Neuronal stem cell (in vitro differentiated cells): ENCODE measurements around the gene CCDC86.
A peak's percentile ranks its signal among the peaks of the same experiment; 100 is the strongest.

ENCODE experiments used
- DNase-seq: peaks from one replicate; pipeline ENCODE4 v3.0.0-alpha.2; 2013; ENCODE audit warnings: low spot score
- H2AFZ ChIP-seq: one replicate; pipeline ENCODE4 v1.6.1; 2013; ENCODE audit warnings: mild to moderate bottlenecking, low read length, inconsistent platforms
- H2AK5ac ChIP-seq: 2 replicates; pipeline ENCODE4 v1.6.1; 2013; ENCODE audit warnings: low read depth, mild to moderate bottlenecking, inconsistent platforms, low read length, moderate library complexity, mixed read lengths
- H2BK120ac ChIP-seq: 2 replicates; pipeline ENCODE4 v1.6.1; 2013; ENCODE audit warnings: low read depth, mild to moderate bottlenecking, inconsistent platforms, low read length, moderate library complexity, mixed read lengths
- H2BK12ac ChIP-seq: one replicate; pipeline ENCODE4 v1.6.1; 2013; ENCODE audit warnings: low read length, inconsistent platforms
- H2BK15ac ChIP-seq: 2 replicates; pipeline ENCODE4 v1.6.1; 2013; ENCODE audit warnings: mild to moderate bottlenecking, low read length, inconsistent platforms, mixed read lengths
- H2BK5ac ChIP-seq: one replicate; pipeline ENCODE4 v1.6.1; 2013; ENCODE audit warnings: inconsistent platforms, mild to moderate bottlenecking, low read length, moderate library complexity
- H3K14ac ChIP-seq: one replicate; pipeline ENCODE4 v1.6.1; 2013; ENCODE audit warnings: low read length, inconsistent platforms
- H3K18ac ChIP-seq: 2 replicates; pipeline ENCODE4 v1.6.1; 2013; ENCODE audit warnings: low read length, inconsistent platforms
- H3K23ac ChIP-seq: 2 replicates; pipeline ENCODE4 v1.6.1; 2013; ENCODE audit warnings: low read depth, mild to moderate bottlenecking, mixed read lengths, low read length, inconsistent platforms; ENCODE audit not compliant: poor library complexity
- H3K27ac ChIP-seq: replicated peaks from 3 replicates; pipeline ENCODE4 v1.5.1; 2013; ENCODE audit warnings: low read length, inconsistent platforms
- H3K27me3 ChIP-seq, 3 experiments: 2 replicates each; pipeline ENCODE4 v1.6.1; 2013; ENCODE audit warnings: low read length in 3 of 3, mild to moderate bottlenecking in 2 of 3, inconsistent platforms in 1 of 3, low read depth in 1 of 3, mixed read lengths in 1 of 3, moderate library complexity in 1 of 3; ENCODE audit not compliant: control insufficient read depth in 3 of 3, insufficient read depth in 3 of 3
- H3K36me3 ChIP-seq, 2 donors: replicated peaks in 1 of 2; 2 replicates each; pipeline ENCODE4 v1.6.1; 2013; ENCODE audit warnings: low read length in 2 of 2; ENCODE audit not compliant: control insufficient read depth in 2 of 2, insufficient read depth in 2 of 2
- H3K4ac ChIP-seq: 2 replicates; pipeline ENCODE4 v1.6.1; 2013; ENCODE audit warnings: inconsistent platforms, mild to moderate bottlenecking, low read length, moderate library complexity
- H3K4me1 ChIP-seq, 2 donors: 1 replicate in 1 of 2; 2 replicates in 1 of 2; pipeline ENCODE4 v1.6.1; 2013; ENCODE audit warnings: low read length in 2 of 2, low read depth in 1 of 2; ENCODE audit not compliant: control insufficient read depth in 2 of 2, insufficient read depth in 1 of 2
- H3K4me2 ChIP-seq: one replicate; pipeline ENCODE4 v1.6.1; 2013; ENCODE audit warnings: mild to moderate bottlenecking, low read length, inconsistent platforms; ENCODE audit not compliant: insufficient read depth, poor library complexity, severe bottlenecking
- H3K4me3 ChIP-seq, 2 donors: 2 replicates each; pipeline ENCODE4 v1.5.1; 2013; ENCODE audit warnings: low read length in 2 of 2, mild to moderate bottlenecking in 2 of 2, inconsistent platforms in 1 of 2, moderate library complexity in 1 of 2
- H3K79me1 ChIP-seq: one replicate; pipeline ENCODE4 v1.6.1; 2013; ENCODE audit warnings: low read depth, mild to moderate bottlenecking, inconsistent platforms, low read length, moderate library complexity
- H3K9ac ChIP-seq: one replicate; pipeline ENCODE4 v1.6.1; 2013; ENCODE audit warnings: mild to moderate bottlenecking, low read depth, low read length, inconsistent platforms; ENCODE audit not compliant: poor library complexity
- H3K9me3 ChIP-seq, 2 donors: replicated peaks in 1 of 2; 2 replicates each; pipeline versions ENCODE3 to v1.6.1; 2013; ENCODE audit warnings: low read length in 2 of 2, mild to moderate bottlenecking in 2 of 2, inconsistent platforms in 1 of 2, low read depth in 1 of 2, mixed read lengths in 1 of 2, moderate library complexity in 1 of 2; ENCODE audit not compliant: control insufficient read depth in 2 of 2, insufficient read depth in 1 of 2
- H4K8ac ChIP-seq: one replicate; pipeline ENCODE4 v1.6.1; 2013; ENCODE audit warnings: low read depth, mild to moderate bottlenecking, inconsistent platforms, low read length, moderate library complexity
- H4K91ac ChIP-seq: one replicate; pipeline ENCODE4 v1.6.1; 2013; ENCODE audit warnings: low read length, low read depth, mild to moderate bottlenecking, inconsistent platforms; ENCODE audit not compliant: poor library complexity
- WGBS, 2 donors: extraction: QIAGEN DNeasy Blood & Tissue Kit; methylation state at CpG; one replicate each; pipeline ENCODE4 v1.1.7; 2013; ENCODE audit warnings: missing lambda C conversion rate in 2 of 2, mixed read lengths in 1 of 2; ENCODE audit not compliant: insufficient read length in 2 of 2, insufficient replicate concordance in 1 of 2; ENCODE audit errors: extremely low coverage in 2 of 2; 5-methylcytosine and 5-hydroxymethylcytosine counted together

CCDC86 gene

GRCh38 chr11:60798631-60799030, 43.3 kb upstream of the CCDC86 start:
- Histone ChIP-seq H2BK12ac (peak overlapping the region; percentile 22), H3K4me1 (no peaks in the 10 kb centered on the region), H3K23ac (no peak overlapping the region), H4K91ac (no peak overlapping the region), H3K9me3 (peaks cover 0 to 3% of the 10 kb centered on the region in 2 donors), H2AFZ (no peak overlapping the region), H3K4ac (no peak overlapping the region), H3K9ac (no peak overlapping the region), H4K8ac (no peak overlapping the region), H3K4me2 (no peak overlapping the region), H3K14ac (no peak overlapping the region), H3K27ac (no peak overlapping the region), H3K79me1 (no peaks in the 10 kb centered on the region), H3K18ac (peak overlapping the region; percentile 66), H2BK5ac (no peak overlapping the region), H3K36me3 (no peaks in the 10 kb centered on the region), H3K4me3 (no peak overlapping the region), H2AK5ac (peak overlapping the region; percentile 62), H2BK120ac (no peak overlapping the region), H2BK15ac (no peak overlapping the region), H3K27me3 (no peaks in the 10 kb centered on the region)
- WGBS, 2 donors: no CpG with 5 or more reads among the region's 3 CpGs
- DNase-seq: no peak

GRCh38 chr11:60801194-60801593, 40.7 kb upstream of the CCDC86 start:
- no CpG with 5 or more reads among the region's 10 CpGs for WGBS, 2 donors
- H3K4ac ChIP-seq: no peak overlapping the region
- H3K4me1 ChIP-seq: no peaks in the 10 kb centered on the region
- H3K27me3 ChIP-seq: no peaks in the 10 kb centered on the region
- no peak overlapping the region for H4K8ac ChIP-seq
- H3K27ac ChIP-seq: no peak overlapping the region
- no peaks in the 10 kb centered on the region for H3K36me3 ChIP-seq
- no peak overlapping the region for H2BK15ac ChIP-seq
- H2BK12ac ChIP-seq: no peak overlapping the region
- no peak overlapping the region for H3K18ac ChIP-seq
- no peak overlapping the region for H2AFZ ChIP-seq
- no peak for DNase-seq
- no peak overlapping the region for H3K9ac ChIP-seq
- no peak overlapping the region for H2BK120ac ChIP-seq
- H3K4me3 ChIP-seq: no peak overlapping the region
- H3K4me2 ChIP-seq: no peak overlapping the region
- no peak overlapping the region for H3K23ac ChIP-seq
- no peaks in the 10 kb centered on the region for H3K79me1 ChIP-seq
- H2BK5ac ChIP-seq: no peak overlapping the region
- peaks cover 0 to 1% of the 10 kb centered on the region in 2 donors for H3K9me3 ChIP-seq
- no peak overlapping the region for H3K14ac ChIP-seq
- no peak overlapping the region for H2AK5ac ChIP-seq
- H4K91ac ChIP-seq: no peak overlapping the region

- Histone ChIP-seq H2BK120ac (no peak overlapping the region), H3K4me3 (no peak overlapping the region), H3K23ac (no peak overlapping the region), H4K91ac (no peak overlapping the region), H3K27me3 (no peaks in the 10 kb centered on the region), H4K8ac (no peak overlapping the region), H3K36me3 (no peaks in the 10 kb centered on the region), H3K4me1 (no peaks in the 10 kb centered on the region), H2BK15ac (no peak overlapping the region), H3K9ac (no peak overlapping the region), H3K9me3 (peaks cover 0 to 1% of the 10 kb centered on the region in 2 donors), H2BK5ac (no peak overlapping the region), H3K14ac (no peak overlapping the region), H3K27ac (no peak overlapping the region), H3K18ac (no peak overlapping the region), H3K4me2 (no peak overlapping the region), H2AFZ (no peak overlapping the region), H2AK5ac (no peak overlapping the region), H3K79me1 (no peaks in the 10 kb centered on the region), H3K4ac (no peak overlapping the region), H2BK12ac (no peak overlapping the region)
- DNase-seq: no peak
- WGBS, 2 donors: no CpG with 5 or more reads among the region's 7 CpGs
Measured at GRCh38 chr11:60803273-60803936, 38.5 kb upstream of the CCDC86 start.

GRCh38 chr11:60809249-60809648, 32.7 kb upstream of the CCDC86 start:
- Histone ChIP-seq H2AK5ac (peak overlapping the region; percentile 35), H3K9ac (no peak overlapping the region), H3K4me1 (no peaks in the 10 kb centered on the region), H3K79me1 (no peaks in the 10 kb centered on the region), H3K4ac (no peak overlapping the region), H3K27ac (no peak overlapping the region), H3K9me3 (no peaks in the 10 kb centered on the region), H2BK15ac (no peak overlapping the region), H3K4me2 (no peak overlapping the region), H2BK120ac (no peak overlapping the region), H4K91ac (no peak overlapping the region), H3K18ac (no peak overlapping the region), H3K27me3 (no peaks in the 10 kb centered on the region), H3K36me3 (no peaks in the 10 kb centered on the region), H3K23ac (no peak overlapping the region), H2BK5ac (no peak overlapping the region), H3K4me3 (no peak overlapping the region), H3K14ac (no peak overlapping the region), H2AFZ (no peak overlapping the region), H4K8ac (no peak overlapping the region), H2BK12ac (no peak overlapping the region)
- WGBS, 2 donors: no CpG with 5 or more reads among the region's 3 CpGs
- no peak for DNase-seq
